HUES48 (cell line): ENCODE results near the gene RAPGEF3.

Experiments used
- H3K27ac ChIP-seq: one replicate; pipeline ENCODE4 v1.7.0; 2013; ENCODE audit warnings: low read depth, low read length, inconsistent platforms
- H3K27me3 ChIP-seq: 2 replicates; pipeline ENCODE4 v1.6.1; 2013; ENCODE audit warnings: mild to moderate bottlenecking, low read length; ENCODE audit not compliant: control insufficient read depth, insufficient read depth
- H3K36me3 ChIP-seq: 2 replicates; pipeline ENCODE4 v1.6.1; 2013; ENCODE audit warnings: low read length; ENCODE audit not compliant: control insufficient read depth, insufficient read depth
- H3K4me1 ChIP-seq: 2 replicates; pipeline ENCODE4 v1.6.1; 2013; ENCODE audit warnings: mild to moderate bottlenecking, low read length; ENCODE audit not compliant: control insufficient read depth, insufficient read depth
- H3K4me3 ChIP-seq: 2 replicates; pipeline ENCODE4 v1.5.1; 2013; ENCODE audit warnings: mild to moderate bottlenecking, low read depth, low read length
- H3K9ac ChIP-seq: 2 replicates; pipeline ENCODE4 v1.6.1; 2013; ENCODE audit warnings: mild to moderate bottlenecking, low read depth, low read length, moderate library complexity
- H3K9me3 ChIP-seq: 2 replicates; pipeline ENCODE4 v1.6.1; 2013; ENCODE audit warnings: low read length; ENCODE audit not compliant: control insufficient read depth, insufficient read depth

Gene RAPGEF3

GRCh38 chr12:47700263-47700662 is 58.4 kb downstream of the RAPGEF3 start:
- Histone ChIP-seq H3K27me3 (no peaks in the 10 kb centered on the region), H3K36me3 (peaks cover 56% of the 10 kb centered on the region), H3K9ac (no peak overlapping the region), H3K27ac (no peak overlapping the region), H3K4me1 (no peaks in the 10 kb centered on the region), H3K4me3 (no peak overlapping the region), H3K9me3 (no peaks in the 10 kb centered on the region)

GRCh38 chr12:47698631-47699030 is 60.0 kb downstream of the RAPGEF3 start:
- Histone ChIP-seq H3K9me3 (no peaks in the 10 kb centered on the region), H3K36me3 (peaks cover 71% of the 10 kb centered on the region), H3K27ac (no peak overlapping the region)

GRCh38 chr12:47698055-47698454 is 60.6 kb downstream of the RAPGEF3 start:
- no peaks in the 10 kb centered on the region for H3K27me3 ChIP-seq
- peaks cover 71% of the 10 kb centered on the region for H3K36me3 ChIP-seq
- no peaks in the 10 kb centered on the region for H3K9me3 ChIP-seq
- H3K4me3 ChIP-seq: no peak overlapping the region
- H3K27ac ChIP-seq: no peak overlapping the region
- no peaks in the 10 kb centered on the region for H3K4me1 ChIP-seq
- H3K9ac ChIP-seq: no peak overlapping the region

More at GRCh38 chr12:47698631-47699030, 60.0 kb downstream of the RAPGEF3 start:
- H3K9ac ChIP-seq: no peak overlapping the region
- H3K27me3 ChIP-seq: no peaks in the 10 kb centered on the region
- H3K4me3 ChIP-seq: no peak overlapping the region
- no peaks in the 10 kb centered on the region for H3K4me1 ChIP-seq

GRCh38 chr12:47689215-47689614 is 69.5 kb downstream of the RAPGEF3 start:
- Histone ChIP-seq H3K27ac (no peak overlapping the region), H3K36me3 (peaks cover 76% of the 10 kb centered on the region), H3K9me3 (no peaks in the 10 kb centered on the region), H3K9ac (no peak overlapping the region), H3K4me1 (0 out of 2 replicates have a peak, but pooled peaks cover 3% of the 10 kb centered on the region), H3K4me3 (no peak overlapping the region), H3K27me3 (no peaks in the 10 kb centered on the region)

GRCh38 chr12:47687636-47688035 is 71.0 kb downstream of the RAPGEF3 start:
- H3K36me3 ChIP-seq: peaks cover 83% of the 10 kb centered on the region
- H3K4me1 ChIP-seq: 0 out of 2 replicates have a peak, but pooled peaks cover 3% of the 10 kb centered on the region
- H3K9ac ChIP-seq: no peak overlapping the region
- H3K27ac ChIP-seq: no peak overlapping the region
- no peak overlapping the region for H3K4me3 ChIP-seq
- H3K27me3 ChIP-seq: no peaks in the 10 kb centered on the region
- H3K9me3 ChIP-seq: no peaks in the 10 kb centered on the region

GRCh38 chr12:47686645-47687240 is 71.9 kb downstream of the RAPGEF3 start:
- Histone ChIP-seq H3K27me3 (no peaks in the 10 kb centered on the region), H3K9ac (no peak overlapping the region), H3K4me1 (0 out of 2 replicates have a peak, but pooled peaks cover 3% of the 10 kb centered on the region), H3K36me3 (peaks cover 86% of the 10 kb centered on the region), H3K9me3 (no peaks in the 10 kb centered on the region), H3K27ac (no peak overlapping the region), H3K4me3 (no peak overlapping the region)
